Right lobe of liver (tissue), 6 donors: Measurements from ENCODE around the gene ITGB1. TPM values are rescaled to one million over a fixed set of nuclear protein-coding genes. Genes with fewer than 3 reads are reported as not detected.
A peak's percentile ranks its signal among the peaks of the same experiment; 100 is the strongest.
"Not testable (repeated sequence)": the region's sequence is repeated elsewhere in the genome, so short reads cannot be mapped to it uniquely, and the experiment has no call there.

Experiments used
- ATAC-seq, 4 donors: fragments of 200-7000 bp; cut with Tn5 transposase; one replicate each; pipeline ENCODE4 v1.9.1; 2020; ENCODE audit warnings: mild to moderate bottlenecking in 4 of 4, moderate library complexity in 4 of 4
- DNase-seq, 3 donors: peaks; one replicate each; pipeline ENCODE4 v3.0.0-alpha.2; 2020
- H3K27ac ChIP-seq, 3 donors: fragments of 200-600 bp; one replicate each; pipeline ENCODE4 v1.8.0; 2022
- H3K27me3 ChIP-seq, 2 donors: fragments of 200-600 bp; one replicate each; pipeline ENCODE4 v1.8.0; 2022
- H3K36me3 ChIP-seq, 4 donors: fragments of 200-600 bp; sonication (generic) in 1 of 4; one replicate each; pipeline versions ENCODE4 v1.5.1 to v1.8.0; 2017 to 2022; ENCODE audit warnings: control low read depth in 1 of 4
- H3K4me1 ChIP-seq, 4 donors: fragments of 200-600 bp; sonication (generic) in 1 of 4; one replicate each; pipeline versions ENCODE4 v1.5.1 to v1.8.0; 2017 to 2022; ENCODE audit warnings: control low read depth in 1 of 4
- H3K4me3 ChIP-seq, 3 donors: fragments of 200-600 bp; one replicate each; pipeline ENCODE4 v1.8.0; 2022
- H3K9me3 ChIP-seq, 4 donors: fragments of 200-600 bp; sonication (generic) in 1 of 4; one replicate each; pipeline versions ENCODE4 v1.5.1 to v1.8.0; 2017 to 2022; ENCODE audit warnings: control low read depth in 1 of 4
- POLR2A ChIP-seq: fragments of 450-650 bp; IDR thresholded peaks from one replicate; pipeline ENCODE4 v1.6.1; 2017; ENCODE audit warnings: antibody characterized with exemption, mild to moderate bottlenecking
- WGBS: methylation state at CpG from one replicate; pipeline ENCODE4 v1.1.6; 2018; ENCODE audit warnings: low coverage, low lambda C conversion rate; ENCODE audit not compliant: insufficient coverage; ENCODE audit errors: missing lambda C conversion rate; 5-methylcytosine and 5-hydroxymethylcytosine counted together
- intact Hi-C, 2 donors: fragments of 100-400 bp; cut with DNase I; formaldehyde crosslinking; loops; one replicate each; pipeline versions ENCODE4 v1.11.2 to v1.14.1; 2022
- total RNA-seq, 6 experiments: library from RNA; depleted of rRNA in 2 of 6; stranded (reverse); fragments of >200 nt in 2 of 6; fragmentation: NEBNext Ultra II Directional in 3 of 6; extraction: Animal tissue kit (Norgen Biotek cat#: 25700) in 3 of 6; gene quantifications; one replicate each; pipeline versions ENCODE4 v1.1.0 to v1.2.4, GENCODE V29; 2016 to 2023
- TF ChIP-seq, protein P1 (sequence below), 4 donors: fragments of 200-600 bp in 3 of 4; fragments of 450-650 bp in 1 of 4; IDR thresholded peaks; one replicate each; pipeline versions ENCODE4 v1.5.1 to v1.8.0; 2016 to 2022; ENCODE audit warnings: antibody characterized with exemption in 4 of 4, mild to moderate bottlenecking in 2 of 4
- donor health status: DM: no; HTN: yes; CAD: no.
- donor health status: DM: no; HTN: no; CAD: no.
- donor health status: DM: no; HTN: no; CAD: no.
- donor health status: DM: no; HTN: yes; CAD: no.
- donor health status: DM: no; HTN: yes; CAD: no.

ITGB1 gene
- total RNA-seq, 6 experiments from 2014 or later = 120 to 301 (median 239) TPM

DNA sequence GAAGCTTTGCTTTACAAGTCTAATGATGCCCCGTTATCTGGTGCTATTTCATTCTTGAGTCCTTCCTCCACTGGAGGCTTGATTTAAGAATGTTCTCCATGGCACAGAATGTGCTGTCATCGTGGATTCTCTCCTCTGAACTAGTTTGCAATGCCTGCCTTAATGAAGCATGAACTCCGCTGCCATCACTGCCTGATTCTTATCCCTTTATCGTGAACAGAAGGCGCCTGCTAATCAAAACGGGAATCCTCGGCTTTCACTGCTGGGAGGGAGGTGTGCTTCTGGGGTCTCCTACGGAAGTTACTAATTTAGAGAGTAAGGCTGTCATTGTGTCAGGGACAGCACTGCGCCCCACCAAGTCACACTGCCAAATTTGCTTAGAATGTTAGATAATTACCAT, 56.2 kb downstream of the ITGB1 start:
- peaks cover 2 to 16% (median 5%) of the 10 kb centered on the region in 4 donors for H3K36me3 ChIP-seq
- no peak overlapping the region for H3K27ac ChIP-seq
- H3K4me3 ChIP-seq = no peak overlapping the region
- no peaks in the 10 kb centered on the region for H3K9me3 ChIP-seq
- H3K4me1 ChIP-seq = peaks cover 0 to 10% (median 0%) of the 10 kb centered on the region in 4 donors
- intact Hi-C loops = no loop called here
- no peak for ATAC-seq
- WGBS = 89% methylated on average over 9 of the region's 9 CpGs
- DNase-seq = no peak
- TF ChIP-seq, protein P1, sequence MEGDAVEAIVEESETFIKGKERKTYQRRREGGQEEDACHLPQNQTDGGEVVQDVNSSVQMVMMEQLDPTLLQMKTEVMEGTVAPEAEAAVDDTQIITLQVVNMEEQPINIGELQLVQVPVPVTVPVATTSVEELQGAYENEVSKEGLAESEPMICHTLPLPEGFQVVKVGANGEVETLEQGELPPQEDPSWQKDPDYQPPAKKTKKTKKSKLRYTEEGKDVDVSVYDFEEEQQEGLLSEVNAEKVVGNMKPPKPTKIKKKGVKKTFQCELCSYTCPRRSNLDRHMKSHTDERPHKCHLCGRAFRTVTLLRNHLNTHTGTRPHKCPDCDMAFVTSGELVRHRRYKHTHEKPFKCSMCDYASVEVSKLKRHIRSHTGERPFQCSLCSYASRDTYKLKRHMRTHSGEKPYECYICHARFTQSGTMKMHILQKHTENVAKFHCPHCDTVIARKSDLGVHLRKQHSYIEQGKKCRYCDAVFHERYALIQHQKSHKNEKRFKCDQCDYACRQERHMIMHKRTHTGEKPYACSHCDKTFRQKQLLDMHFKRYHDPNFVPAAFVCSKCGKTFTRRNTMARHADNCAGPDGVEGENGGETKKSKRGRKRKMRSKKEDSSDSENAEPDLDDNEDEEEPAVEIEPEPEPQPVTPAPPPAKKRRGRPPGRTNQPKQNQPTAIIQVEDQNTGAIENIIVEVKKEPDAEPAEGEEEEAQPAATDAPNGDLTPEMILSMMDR (IDR thresholded peaks at IDR 0.05) = no peak
- no peak for TF ChIP-seq POLR2A
- no peaks in the 10 kb centered on the region for H3K27me3 ChIP-seq

DNA sequence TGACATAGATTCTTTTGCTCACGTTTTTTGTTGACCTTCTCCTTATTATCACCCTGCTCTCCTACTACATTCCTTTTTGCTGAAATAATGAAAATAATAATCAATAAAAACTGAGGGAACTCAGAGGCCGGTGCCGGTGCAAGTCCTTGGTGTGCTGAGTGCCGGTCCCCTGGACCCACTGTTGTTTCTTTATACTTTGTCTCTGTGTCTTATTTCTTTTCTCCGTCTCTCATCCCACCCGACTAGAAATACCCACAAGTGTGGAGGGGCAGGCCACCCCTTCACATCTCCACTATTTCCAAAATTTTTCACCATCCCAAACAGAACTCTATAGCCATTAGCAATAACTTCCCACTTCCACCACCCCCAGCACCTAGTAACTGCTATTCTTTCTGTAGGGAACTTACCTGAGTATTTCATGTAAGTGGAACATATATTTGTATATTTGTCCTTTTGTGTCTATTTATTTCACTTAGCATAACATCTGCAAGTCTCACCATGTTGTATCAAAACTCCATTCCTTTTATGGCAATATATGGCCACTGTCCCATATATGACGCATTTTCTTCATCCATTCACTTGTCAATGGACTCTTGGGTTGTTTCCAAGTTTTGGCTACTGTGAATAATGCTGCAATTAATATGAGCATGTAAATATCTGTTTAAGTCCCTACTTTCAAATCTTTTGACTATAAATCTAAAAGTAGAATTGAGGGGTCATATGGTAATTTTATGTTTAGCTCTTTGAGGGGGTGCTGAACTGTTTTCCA, 62.6 kb downstream of the ITGB1 start:
- H3K9me3 ChIP-seq, ATAC-seq, H3K4me1 ChIP-seq, H3K27me3 ChIP-seq, H3K4me3 ChIP-seq, H3K27ac ChIP-seq, intact Hi-C loops, DNase-seq: not testable (repeated sequence)
- 87% methylated on average over 7 of the region's 7 CpGs for WGBS
- H3K36me3 ChIP-seq = peaks cover 0 to 12% (median 0%) of the 10 kb centered on the region in 4 donors

DNA sequence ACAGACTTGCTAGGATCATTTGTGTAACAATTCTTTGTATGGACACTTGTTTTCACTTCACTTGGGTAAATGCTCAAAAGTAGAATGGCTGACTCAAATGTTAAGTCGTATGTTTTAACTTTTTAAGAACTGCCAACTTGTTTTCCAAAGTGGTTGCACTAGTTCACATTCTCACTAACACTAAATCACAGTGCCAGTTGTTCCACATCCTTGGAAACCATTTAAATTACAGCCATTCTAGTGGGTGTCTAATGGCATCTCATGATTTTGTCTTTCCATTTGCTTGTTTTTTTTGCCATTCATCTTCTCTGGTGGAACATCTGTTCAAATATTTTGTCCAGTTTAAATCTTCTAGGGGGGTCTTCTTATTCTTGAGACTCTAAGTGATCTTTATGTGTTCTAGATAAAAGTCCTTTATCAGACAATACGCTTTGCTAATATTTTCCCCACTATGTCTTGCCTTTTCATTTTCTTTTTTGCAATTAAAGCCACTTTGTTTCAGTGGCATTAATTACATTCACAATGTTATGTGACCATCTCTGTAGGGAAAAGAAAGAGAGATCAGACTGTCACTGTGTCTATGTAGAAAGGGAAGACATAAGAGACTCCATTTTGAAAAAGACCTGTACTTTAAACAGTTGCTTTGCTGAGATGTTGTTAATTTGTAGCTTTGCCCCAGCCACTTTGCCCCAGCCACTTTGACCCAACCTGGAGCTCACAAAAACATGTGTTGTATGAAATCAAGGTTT, 63.9 kb downstream of the ITGB1 start:
- ATAC-seq = no peak
- Histone ChIP-seq H3K27me3 (no peaks in the 10 kb centered on the region), H3K36me3 (peaks cover 0 to 8% (median 0%) of the 10 kb centered on the region in 4 donors), H3K4me3 (no peak overlapping the region), H3K4me1 (no peaks in the 10 kb centered on the region), H3K9me3 (no peaks in the 10 kb centered on the region), H3K27ac (no peak overlapping the region)
- intact Hi-C loops = no loop called here
- DNase-seq = no peak
- TF ChIP-seq, protein P1 (IDR thresholded peaks at IDR 0.05) = no peak
- TF ChIP-seq POLR2A = no peak
- 95% methylated on average over 2 of the region's 2 CpGs for WGBS

- intact Hi-C loops = no loop called here
- DNase-seq = no peak
- 79% methylated on average over 3 of the region's 3 CpGs for WGBS
- peaks cover 0 to 4% (median 0%) of the 10 kb centered on the region in 4 donors for H3K36me3 ChIP-seq
- TF ChIP-seq POLR2A = no peak
- TF ChIP-seq, protein P1 (IDR thresholded peaks at IDR 0.05) = no peak
- peak in 2 of 4 donors; percentile 25 to 29 for ATAC-seq
- no peak overlapping the region for H3K27ac ChIP-seq
- no peaks in the 10 kb centered on the region for H3K4me1 ChIP-seq
- no peaks in the 10 kb centered on the region for H3K27me3 ChIP-seq
- H3K9me3 ChIP-seq = no peaks in the 10 kb centered on the region
- H3K4me3 ChIP-seq = no peak overlapping the region
Observed at GRCh38 chr10:32893434-32893833, 64.6 kb downstream of the ITGB1 start.

- no peak for DNase-seq
- intact Hi-C loops = no loop called here
- WGBS = 77% methylated on average over 5 of the region's 8 CpGs
- H3K4me1 ChIP-seq = no peaks in the 10 kb centered on the region
- H3K9me3 ChIP-seq = no peaks in the 10 kb centered on the region
- H3K36me3 ChIP-seq = no peaks in the 10 kb centered on the region
- no peak overlapping the region for H3K27ac ChIP-seq
- ATAC-seq = peak in 1 of 4 donors; percentile 25
- no peak for TF ChIP-seq POLR2A
- TF ChIP-seq, protein P1 (IDR thresholded peaks at IDR 0.05) = no peak
- H3K27me3 ChIP-seq = no peaks in the 10 kb centered on the region
- H3K4me3 ChIP-seq = no peak overlapping the region
Observed at GRCh38 chr10:32891261-32891660, 66.8 kb downstream of the ITGB1 start.
